ENCODE results near the gene PFDN2. TPM values are rescaled to one million over a fixed set of nuclear protein-coding genes. Genes with fewer than 3 reads are reported as not detected.
"Not testable (repeated sequence)": the region's sequence is repeated elsewhere in the genome, so short reads cannot be mapped to it uniquely, and the experiment has no call there.

PFDN2 gene
- total RNA-seq, 2 experiments from 2014 or later = 66.3 to 68.0 TPM

DNA sequence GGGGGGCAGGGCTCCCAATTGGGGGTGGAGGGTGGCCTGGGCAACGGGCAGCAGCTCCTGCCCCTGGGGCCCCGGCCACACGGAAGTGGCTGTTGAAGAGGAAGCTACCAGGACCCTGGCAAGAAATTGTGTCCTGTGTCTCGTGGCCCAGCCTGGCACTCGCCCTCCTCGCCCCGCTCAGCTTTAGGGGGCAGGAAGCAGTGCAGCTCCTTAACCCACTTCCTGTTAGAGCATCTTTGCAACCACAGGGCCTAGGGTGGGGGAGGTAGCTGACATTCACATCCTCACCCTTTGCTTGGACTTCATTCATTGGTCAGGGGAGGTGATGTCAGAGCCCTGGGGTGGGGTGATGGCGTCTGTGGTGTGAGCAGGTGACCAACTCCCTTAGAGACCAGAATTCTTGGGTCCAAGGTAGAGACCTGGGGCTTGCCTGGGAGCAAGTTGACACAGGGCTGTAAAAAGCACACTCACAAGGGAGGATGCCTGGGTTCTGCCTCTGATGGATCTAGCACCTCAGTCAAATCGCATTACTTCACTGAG, 48.0 kb downstream of the PFDN2 start, which contains the start of gene ARHGAP30:
Gene ARHGAP30 (minus strand): TSS at position 161 of the 540 bp plus-strand sequence. CDS start 267 bp downstream, outside the sequence.
- peaks cover 71% of the 10 kb centered on the region for H3K4me1 Mint-ChIP-seq (ENCODE audit: low read depth)
- POLR2A ChIA-PET = interaction anchor here (0.5 to 6.2 kb wide), 27 partner anchors 9 to 370 kb away, joined by 3 to 141 read pairs (median 5); partner anchors contain the start of genes CD48, DEDD, F11R and KLHDC9

DNA sequence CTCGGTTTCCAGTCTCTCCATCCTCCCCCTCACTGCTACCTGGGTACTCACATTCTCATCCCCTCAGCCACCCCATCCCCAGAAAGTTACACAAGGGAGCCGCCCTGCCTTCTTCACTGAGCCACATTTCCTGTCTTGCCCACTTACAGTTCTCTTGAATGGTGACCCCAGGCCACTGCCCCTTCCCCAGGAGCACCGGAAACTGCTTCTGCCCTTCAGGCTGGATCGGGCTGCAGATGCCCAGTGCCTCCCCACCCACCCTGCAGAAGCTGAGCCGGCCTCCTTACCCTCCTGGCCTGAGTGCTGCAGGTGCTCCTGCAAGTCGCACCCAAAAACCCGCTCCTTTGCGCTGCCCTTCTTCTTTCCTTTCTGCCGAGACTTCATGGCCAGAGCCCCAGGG, 48.6 kb downstream of the PFDN2 start:
- ATAC-seq = peak; percentile 3
- CTCF ChIA-PET = interaction anchor here (0.6 to 16.9 kb wide), 17 partner anchors 10 to 157 kb away, joined by 3 to 292 read pairs (median 4); partner anchors contain the start of genes DEDD, KLHDC9, PPOX and TOMM40L
- Mint-ChIP-seq H3K9me3 (ENCODE audit: insufficient read depth) (no peaks in the 10 kb centered on the region), H3K27me3 (ENCODE audit: low read depth) (no peaks in the 10 kb centered on the region), H3K36me3 (ENCODE audit: low read depth) (peaks cover 41% of the 10 kb centered on the region), H3K27ac (peak overlapping the region; percentile 99), H3K4me1 (ENCODE audit: low read depth) (peaks cover 73% of the 10 kb centered on the region), H3K4me3 (peak overlapping the region; percentile 92)
- POLR2A ChIA-PET = interaction anchor here (0.5 to 6.2 kb wide), 32 partner anchors 8 to 424 kb away, joined by 3 to 141 read pairs (median 4); partner anchors contain the start of genes CD48, DEDD, F11R and KLHDC9
- DNase-seq = no peak

More for the DNA sequence above, 48.0 kb downstream of the PFDN2 start, which contains the start of gene ARHGAP30:
- CTCF ChIA-PET = interaction anchor here (0.5 to 16.9 kb wide), 17 partner anchors 10 to 241 kb away, joined by 3 to 292 read pairs (median 9); partner anchors contain the start of genes KLHDC9, PPOX, TSTD1 and USF1
- Mint-ChIP-seq H3K9me3 (ENCODE audit: insufficient read depth) (no peaks in the 10 kb centered on the region), H3K27ac (peak within 1 kb of the TSS; percentile 99), H3K27me3 (ENCODE audit: low read depth) (no peaks in the 10 kb centered on the region), H3K36me3 (ENCODE audit: low read depth) (peaks cover 36% of the 10 kb centered on the region), H3K4me3 (peak within 1 kb of the TSS; percentile 92)
- peak; percentile 78 for ATAC-seq
- DNase-seq = peak; percentile 96

DNA sequence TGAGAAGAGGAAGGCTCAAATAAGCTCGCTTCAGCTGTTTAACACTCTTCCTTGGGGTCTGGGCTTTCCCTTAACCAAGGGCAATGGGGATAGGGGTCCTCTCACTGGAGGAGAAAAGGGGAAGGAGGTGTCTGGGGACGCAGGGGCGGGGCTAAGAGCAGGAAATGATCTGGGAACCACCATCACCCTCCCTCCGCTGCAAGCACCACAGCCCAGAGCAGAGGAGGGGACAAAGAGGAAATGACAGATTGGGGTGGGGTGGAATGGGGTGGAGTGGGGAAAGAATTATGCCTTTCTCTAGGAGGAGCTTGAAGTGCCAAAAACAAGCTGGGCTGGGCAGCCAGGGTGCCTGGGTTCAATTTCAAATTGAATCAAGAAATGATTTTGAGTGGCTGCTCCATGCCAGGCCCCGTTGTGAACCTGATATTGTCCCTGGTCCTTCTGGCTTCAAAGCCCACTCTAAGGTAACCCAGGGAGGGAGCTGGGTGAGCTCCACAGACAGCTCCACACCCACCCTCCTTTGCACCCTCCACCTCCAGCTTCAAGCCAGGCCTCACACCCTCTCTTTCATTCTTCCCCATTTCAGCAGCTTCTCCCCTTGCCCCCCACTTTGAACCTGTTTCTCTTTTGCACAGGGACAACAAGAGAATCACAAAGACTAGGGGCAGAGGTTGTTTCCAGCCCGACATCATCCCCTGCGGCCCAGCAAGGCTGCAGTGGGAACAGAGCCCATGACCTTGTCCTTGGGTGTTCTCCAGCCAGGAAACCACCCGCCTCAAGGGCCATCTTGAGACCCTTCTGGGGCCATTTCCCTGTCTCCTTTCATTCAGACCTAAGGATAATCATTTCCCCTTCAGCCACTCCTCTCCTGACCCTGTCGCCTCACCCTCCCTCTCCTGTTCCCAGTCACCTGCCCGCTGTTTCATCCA, 49.3 kb downstream of the PFDN2 start:
- peak; percentile 73 for ATAC-seq
- DNase-seq = peak; percentile 92
- CTCF ChIA-PET = interaction anchor here (0.6 to 16.9 kb wide), 13 partner anchors 14 to 157 kb away, joined by 3 to 292 read pairs (median 3); partner anchors contain the start of genes DEDD, KLHDC9, NDUFS2 and PPOX
- H3K27me3 Mint-ChIP-seq (ENCODE audit: low read depth) = no peaks in the 10 kb centered on the region
- no peaks in the 10 kb centered on the region for H3K9me3 Mint-ChIP-seq (ENCODE audit: insufficient read depth)
- peaks cover 73% of the 10 kb centered on the region for H3K4me1 Mint-ChIP-seq (ENCODE audit: low read depth)
- POLR2A ChIA-PET = interaction anchor here (0.6 to 6.2 kb wide), 27 partner anchors 8 to 860 kb away, joined by 3 to 141 read pairs (median 4); partner anchors contain the start of genes CD48, DEDD, F11R and KLHDC9
- peaks cover 48% of the 10 kb centered on the region for H3K36me3 Mint-ChIP-seq (ENCODE audit: low read depth)
- H3K4me3 Mint-ChIP-seq = peak overlapping the region; percentile 92
- peak overlapping the region; percentile 99 for H3K27ac Mint-ChIP-seq

DNA sequence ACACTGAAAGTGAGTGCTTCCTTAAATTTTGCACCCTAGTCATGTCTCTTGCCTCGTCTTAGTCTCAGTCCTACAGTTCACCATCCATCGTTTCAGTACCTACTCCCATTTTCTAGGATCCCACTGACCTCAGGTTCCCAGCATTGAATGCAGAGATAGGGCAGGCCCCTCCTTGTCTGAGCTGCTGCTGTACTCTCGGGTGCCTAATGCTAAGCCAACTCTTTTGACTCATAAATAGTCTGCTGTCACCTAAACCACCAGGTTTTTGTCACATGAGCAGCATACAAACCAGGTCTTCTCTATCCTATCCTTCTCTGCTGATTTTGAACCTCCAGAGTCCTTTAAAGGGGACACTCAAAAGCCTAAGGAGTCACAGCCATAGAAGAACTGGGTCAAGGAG, 51.1 kb downstream of the PFDN2 start:
- CTCF ChIA-PET = interaction anchor here (0.6 to 16.9 kb wide), 3 partner anchors 24 to 98 kb away, joined by 3 to 292 read pairs (median 114); partner anchors contain the start of genes KLHDC9, TSTD1 and USF1
- DNase-seq (no peak), ATAC-seq (no peak)
- Mint-ChIP-seq H3K36me3 (ENCODE audit: low read depth) (peaks cover 63% of the 10 kb centered on the region), H3K4me3 (peak overlapping the region; percentile 92), H3K27ac (peak overlapping the region; percentile 99), H3K4me1 (ENCODE audit: low read depth) (peaks cover 74% of the 10 kb centered on the region), H3K9me3 (ENCODE audit: insufficient read depth) (no peaks in the 10 kb centered on the region), H3K27me3 (ENCODE audit: low read depth) (no peaks in the 10 kb centered on the region)
- POLR2A ChIA-PET = interaction anchor here (1.4 kb wide), 1 partner anchor 21 kb away, joined by 6 read pairs; the partner anchor contains the start of gene USF1

DNA sequence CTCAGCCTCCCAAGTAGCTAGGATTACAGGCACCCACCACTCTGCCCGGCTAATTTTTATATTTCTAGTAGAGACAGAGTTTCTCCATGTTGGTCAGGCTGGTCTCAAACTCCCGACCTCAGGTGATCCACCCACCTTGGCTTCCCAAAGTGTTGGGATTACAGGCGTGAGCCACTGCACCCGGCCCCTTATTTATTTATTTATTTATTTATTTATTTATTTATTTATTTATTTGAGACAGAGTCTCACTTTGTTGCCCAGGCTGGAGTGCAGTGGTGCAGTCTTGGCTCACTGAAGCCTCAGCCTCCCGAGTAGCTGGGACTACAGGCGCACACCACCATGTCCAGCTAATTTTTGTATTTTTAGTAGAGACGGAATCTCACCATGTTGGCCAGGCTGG, 52.2 kb downstream of the PFDN2 start:
- peaks cover 69% of the 10 kb centered on the region for H3K4me1 Mint-ChIP-seq (ENCODE audit: low read depth)
- H3K27me3 Mint-ChIP-seq (ENCODE audit: low read depth); DNase-seq; H3K27ac Mint-ChIP-seq; H3K9me3 Mint-ChIP-seq (ENCODE audit: insufficient read depth); ATAC-seq: not testable (repeated sequence)
- CTCF ChIA-PET = interaction anchor here (1.5 to 16.9 kb wide), 3 partner anchors 23 to 92 kb away, joined by 3 to 292 read pairs (median 114); partner anchors contain the start of genes KLHDC9, TSTD1 and USF1
- POLR2A ChIA-PET = interaction anchor here (0.6 to 1.5 kb wide), 4 partner anchors 20 to 960 kb away, joined by 3 to 8 read pairs (median 5); partner anchors contain the start of genes KLHDC9 and USF1
- H3K4me3 Mint-ChIP-seq = peak overlapping the region; percentile 92
- peaks cover 70% of the 10 kb centered on the region for H3K36me3 Mint-ChIP-seq (ENCODE audit: low read depth)

DNA sequence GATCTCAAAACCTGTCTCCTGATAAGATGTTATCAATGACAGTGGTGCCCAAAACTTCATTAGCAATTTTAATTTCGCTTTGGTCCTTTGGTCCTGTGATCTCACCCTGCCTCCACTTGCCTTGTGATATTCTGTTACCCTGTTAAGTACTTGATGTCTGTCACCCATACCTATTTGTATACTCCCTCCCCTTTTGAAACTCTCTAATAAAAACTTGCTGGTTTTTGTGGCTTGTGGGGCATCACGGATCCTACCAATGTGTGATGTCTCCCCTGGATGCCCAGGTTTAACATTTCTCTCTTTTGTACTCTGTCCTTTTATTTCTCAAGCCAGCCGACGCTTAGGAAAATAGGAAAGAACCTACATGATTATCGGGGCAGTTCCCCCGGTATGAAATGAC, 53.9 kb downstream of the PFDN2 start:
- Mint-ChIP-seq H3K4me3 (peak overlapping the region; percentile 66), H3K36me3 (ENCODE audit: low read depth) (peaks cover 75% of the 10 kb centered on the region), H3K27ac (peak overlapping the region; percentile 78), H3K4me1 (ENCODE audit: low read depth) (peaks cover 74% of the 10 kb centered on the region)
- ChIA-PET CTCF (interaction anchor here (8.8 kb wide), 1 partner anchor 21 kb away, joined by 114 read pairs; the partner anchor contains the start of genes TSTD1 and USF1), POLR2A (interaction anchor here (1.3 to 1.5 kb wide), 2 partner anchors 17 to 34 kb away, joined by 3 to 8 read pairs; partner anchors contain the start of gene KLHDC9)
- H3K27me3 Mint-ChIP-seq (ENCODE audit: low read depth); ATAC-seq; H3K9me3 Mint-ChIP-seq (ENCODE audit: insufficient read depth); DNase-seq: not testable (repeated sequence)

DNA sequence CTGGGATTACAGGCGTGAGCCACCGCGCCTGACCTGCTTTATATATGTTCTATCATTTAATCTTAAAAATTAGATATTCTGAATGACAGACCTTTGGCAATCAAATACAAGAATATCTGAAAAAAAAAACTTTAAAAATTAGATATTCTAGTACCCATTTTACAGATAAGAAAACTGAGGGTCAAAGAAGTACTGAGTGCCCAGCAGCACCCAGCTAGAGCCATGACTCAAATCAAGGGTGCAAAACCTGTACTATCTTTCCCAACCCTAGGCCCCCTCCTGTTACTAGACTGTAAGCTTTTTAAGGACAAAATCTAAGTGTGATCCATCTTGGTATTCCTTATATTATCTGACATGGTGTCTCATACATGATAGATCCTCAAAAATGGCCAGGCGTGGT, 56.4 kb downstream of the PFDN2 start:
- H3K27me3 Mint-ChIP-seq (ENCODE audit: low read depth) = no peaks in the 10 kb centered on the region
- H3K4me1 Mint-ChIP-seq (ENCODE audit: low read depth) = peaks cover 64% of the 10 kb centered on the region
- H3K36me3 Mint-ChIP-seq (ENCODE audit: low read depth) = peaks cover 67% of the 10 kb centered on the region
- CTCF ChIA-PET = interaction anchor here (0.7 to 2.8 kb wide), 4 partner anchors 10 to 77 kb away, joined by 3 to 9 read pairs (median 5); no protein-coding TSS in a partner anchor
- ATAC-seq (no peak), DNase-seq (no peak)
- no peak overlapping the region for H3K4me3 Mint-ChIP-seq
- POLR2A ChIA-PET = interaction anchor here (0.6 to 2.3 kb wide), 4 partner anchors 9 to 871 kb away, joined by 3 to 7 read pairs (median 5); partner anchors contain the start of genes ARHGAP30 and USF1
- H3K27ac Mint-ChIP-seq = no peak overlapping the region
- no peaks in the 10 kb centered on the region for H3K9me3 Mint-ChIP-seq (ENCODE audit: insufficient read depth)

DNA sequence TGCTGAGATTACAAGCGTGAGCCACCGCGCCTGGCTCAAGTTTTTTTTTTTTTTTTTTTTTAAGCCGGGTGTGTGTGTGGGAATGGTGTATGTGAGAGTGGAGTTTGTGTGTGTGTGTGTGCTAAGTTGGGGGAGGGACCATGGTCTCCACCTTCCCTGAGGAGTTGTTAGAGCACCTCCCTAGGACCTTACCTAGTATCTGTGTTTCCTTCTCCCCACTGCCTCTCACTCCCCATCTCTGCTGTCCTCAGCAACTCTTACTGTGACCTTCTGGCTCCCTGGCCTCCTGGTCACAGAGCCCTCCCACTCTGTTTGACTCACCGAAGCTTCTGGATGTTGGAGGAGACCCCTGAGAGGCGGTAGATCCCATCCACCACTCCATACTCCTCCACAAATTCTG, 58.5 kb downstream of the PFDN2 start:
- Mint-ChIP-seq H3K4me1 (ENCODE audit: low read depth) (peaks cover 52% of the 10 kb centered on the region), H3K9me3 (ENCODE audit: insufficient read depth) (no peaks in the 10 kb centered on the region), H3K27ac (no peak overlapping the region), H3K36me3 (ENCODE audit: low read depth) (peaks cover 72% of the 10 kb centered on the region), H3K27me3 (ENCODE audit: low read depth) (no peaks in the 10 kb centered on the region), H3K4me3 (no peak overlapping the region)
- ChIA-PET CTCF (interaction anchor here (0.9 kb wide), 1 partner anchor 232 kb away, joined by 3 read pairs; no protein-coding TSS in a partner anchor), POLR2A (interaction anchor here (1.0 kb wide), 1 partner anchor 9 kb away, joined by 7 read pairs; no protein-coding TSS in a partner anchor)
- DNase-seq (no peak), ATAC-seq (no peak)

DNA sequence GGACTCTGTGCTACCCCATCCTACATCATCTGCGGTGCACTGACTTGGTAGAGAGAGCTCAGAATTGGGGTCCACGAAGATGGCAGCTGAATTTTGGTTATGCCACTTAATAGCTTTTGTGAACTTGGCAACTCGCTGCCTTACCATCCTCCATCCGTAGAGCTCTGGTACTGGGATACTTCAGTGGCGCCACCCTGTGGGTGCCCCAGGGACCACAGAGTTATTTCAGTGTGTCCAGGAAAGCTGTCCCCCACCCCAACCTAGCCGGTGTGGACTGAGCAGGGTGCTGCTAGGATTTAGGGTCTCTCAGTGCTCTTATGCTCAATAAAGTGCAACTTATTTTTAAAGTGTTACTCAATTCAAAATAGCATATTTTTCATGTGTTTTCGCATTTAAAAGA, 63.0 kb downstream of the PFDN2 start:
- ATAC-seq = no peak
- H3K9me3 Mint-ChIP-seq (ENCODE audit: insufficient read depth) = no peaks in the 10 kb centered on the region
- CTCF ChIA-PET = interaction anchor here (0.7 to 1.0 kb wide), 3 partner anchors 14 to 44 kb away, joined by 3 to 5 read pairs (median 3); partner anchors contain the start of genes ARHGAP30 and KLHDC9
- DNase-seq = no peak
- peaks cover 77% of the 10 kb centered on the region for H3K36me3 Mint-ChIP-seq (ENCODE audit: low read depth)
- peaks cover 36% of the 10 kb centered on the region for H3K4me1 Mint-ChIP-seq (ENCODE audit: low read depth)
- POLR2A ChIA-PET = interaction anchor here (0.6 to 1.6 kb wide), 2 partner anchors 9 to 13 kb away, joined by 3 to 9 read pairs; partner anchors contain the start of gene USF1
- no peak overlapping the region for H3K27ac Mint-ChIP-seq
- no peak overlapping the region for H3K4me3 Mint-ChIP-seq
- H3K27me3 Mint-ChIP-seq (ENCODE audit: low read depth) = no peaks in the 10 kb centered on the region

DNA sequence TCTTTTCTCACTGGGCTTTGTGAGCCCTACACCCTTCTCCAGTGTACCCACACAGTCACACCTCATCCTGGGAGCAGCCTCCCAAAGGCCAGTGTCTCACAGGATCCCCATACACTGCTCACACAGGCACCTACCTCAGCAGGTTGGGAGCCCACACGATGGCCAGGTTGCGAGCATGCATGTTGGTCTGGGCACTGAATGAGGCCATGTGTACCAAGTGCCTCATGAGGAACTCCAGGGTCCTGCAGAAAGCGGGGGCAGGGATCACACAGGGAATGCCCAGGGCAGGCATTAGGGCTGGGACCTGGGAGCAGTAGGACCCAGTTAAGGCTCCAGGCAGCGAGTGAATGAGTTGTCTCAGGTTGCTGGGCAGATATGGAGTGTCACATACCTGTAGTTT, 63.6 kb downstream of the PFDN2 start:
- DNase-seq (no peak), ATAC-seq (no peak)
- Mint-ChIP-seq H3K27ac (no peak overlapping the region), H3K4me1 (ENCODE audit: low read depth) (peaks cover 31% of the 10 kb centered on the region), H3K4me3 (no peak overlapping the region), H3K9me3 (ENCODE audit: insufficient read depth) (no peaks in the 10 kb centered on the region), H3K36me3 (ENCODE audit: low read depth) (peaks cover 77% of the 10 kb centered on the region), H3K27me3 (ENCODE audit: low read depth) (no peaks in the 10 kb centered on the region)
- ChIA-PET POLR2A (interaction anchor here (0.6 to 1.6 kb wide), 2 partner anchors 9 to 14 kb away, joined by 4 to 9 read pairs; partner anchors contain the start of gene USF1), CTCF (interaction anchor here (0.7 to 1.0 kb wide), 2 partner anchors 22 to 44 kb away, joined by 3 read pairs; partner anchors contain the start of gene KLHDC9)

All from activated CD8-positive, alpha-beta T cell treated with anti-CD3 and anti-CD28 coated beads, Interleukin-2, amount 10 ng/mL, durations not matched to agents 7 days and 5 days (primary cell).